HG03025 (cell line): ENCODE results near the gene LRP1.

Source experiments
- ATAC-seq: cut with Tn5 transposase; IDR thresholded peaks from one replicate; pipeline ENCODE4 v1.9.1; 2021; ENCODE audit warnings: mild to moderate bottlenecking, moderate library complexity; ENCODE audit not compliant: unreplicated experiment, low FRiP score

LRP1 gene

DNA sequence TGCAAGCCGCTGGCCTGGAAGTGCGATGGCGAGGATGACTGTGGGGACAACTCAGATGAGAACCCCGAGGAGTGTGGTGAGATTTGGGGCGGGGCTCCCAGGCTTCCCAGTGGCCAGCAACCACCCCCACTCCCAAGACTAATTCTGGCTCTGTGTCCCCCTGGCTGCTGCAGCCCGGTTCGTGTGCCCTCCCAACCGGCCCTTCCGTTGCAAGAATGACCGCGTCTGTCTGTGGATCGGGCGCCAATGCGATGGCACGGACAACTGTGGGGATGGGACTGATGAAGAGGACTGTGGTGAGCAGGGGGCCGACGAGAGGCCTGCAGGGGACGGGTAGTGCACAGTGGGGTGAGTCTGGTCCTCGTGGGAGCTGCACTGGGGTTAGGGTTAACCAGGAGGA, 76.2 kb downstream of the LRP1 start:
- ATAC-seq = no peak

DNA sequence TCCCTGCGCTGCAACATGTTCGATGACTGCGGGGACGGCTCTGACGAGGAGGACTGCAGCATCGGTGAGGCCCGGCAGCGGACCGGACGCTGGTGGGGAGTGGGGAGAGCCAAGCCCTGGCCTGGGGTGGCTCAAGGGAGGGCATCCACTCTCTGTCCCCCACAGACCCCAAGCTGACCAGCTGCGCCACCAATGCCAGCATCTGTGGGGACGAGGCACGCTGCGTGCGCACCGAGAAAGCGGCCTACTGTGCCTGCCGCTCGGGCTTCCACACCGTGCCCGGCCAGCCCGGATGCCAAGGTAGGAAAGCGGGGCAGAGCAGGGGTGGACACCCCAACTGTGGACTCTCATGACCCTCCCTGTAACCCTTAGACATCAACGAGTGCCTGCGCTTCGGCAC, 76.9 kb downstream of the LRP1 start:
- ATAC-seq = no peak

DNA sequence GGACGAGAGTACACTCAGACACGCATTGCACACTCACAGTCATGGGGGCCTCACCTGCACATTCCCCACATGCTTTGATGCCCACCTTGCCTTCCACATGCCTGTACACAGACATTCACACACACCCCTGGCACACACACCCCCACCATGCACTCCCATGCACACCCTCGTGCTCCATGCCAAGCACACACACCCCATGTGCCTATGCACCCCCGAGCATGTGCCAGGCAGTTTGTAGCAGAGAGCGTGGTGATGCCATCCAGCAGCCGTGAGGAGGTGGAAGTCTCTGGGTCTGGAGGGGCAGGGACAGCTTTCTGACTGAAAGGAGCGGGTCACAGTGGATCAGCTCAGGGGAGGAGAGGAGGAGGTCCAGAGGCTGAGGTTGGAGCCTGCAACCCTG, 77.6 kb downstream of the LRP1 start:
- no peak for ATAC-seq

DNA sequence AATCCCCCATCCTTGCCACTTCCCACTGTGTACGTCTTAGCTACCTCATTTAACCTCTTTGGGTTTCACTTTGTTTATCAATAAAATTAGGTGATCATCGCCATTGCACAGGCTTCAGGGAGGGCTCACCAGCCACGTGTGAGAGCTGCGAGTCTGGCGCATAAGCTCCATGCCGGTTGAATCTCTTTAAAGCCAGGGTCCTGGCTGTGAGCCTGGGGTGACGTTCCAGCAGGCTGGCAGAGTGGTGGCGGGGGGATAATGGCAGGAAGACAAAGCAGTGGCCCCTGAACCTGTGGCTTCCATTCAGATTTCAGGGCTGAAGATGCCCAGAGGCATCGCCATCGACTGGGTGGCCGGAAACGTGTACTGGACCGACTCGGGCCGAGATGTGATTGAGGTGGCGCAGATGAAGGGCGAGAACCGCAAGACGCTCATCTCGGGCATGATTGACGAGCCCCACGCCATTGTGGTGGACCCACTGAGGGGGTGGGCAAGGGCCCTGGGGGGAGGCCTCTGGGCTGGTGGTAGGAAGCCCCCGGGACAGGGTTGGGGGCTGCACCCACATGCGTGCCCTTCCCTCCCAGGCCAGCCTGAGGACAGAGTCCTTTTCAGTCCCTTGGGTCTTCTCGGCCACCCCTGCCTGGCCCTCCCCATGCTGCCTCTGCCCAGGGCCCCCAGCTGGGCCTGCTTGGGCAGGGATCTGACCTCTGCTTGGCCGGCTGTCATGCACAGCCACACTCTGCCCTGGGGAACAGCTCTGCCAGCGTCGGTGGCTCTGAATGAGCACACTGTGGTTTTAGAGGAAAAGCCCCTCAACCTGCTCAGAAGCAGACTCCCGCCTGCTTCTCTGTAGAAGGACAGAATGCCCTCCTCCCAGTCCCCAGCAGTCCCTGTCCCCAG, 79.7 kb downstream of the LRP1 start:
- no peak for ATAC-seq

DNA sequence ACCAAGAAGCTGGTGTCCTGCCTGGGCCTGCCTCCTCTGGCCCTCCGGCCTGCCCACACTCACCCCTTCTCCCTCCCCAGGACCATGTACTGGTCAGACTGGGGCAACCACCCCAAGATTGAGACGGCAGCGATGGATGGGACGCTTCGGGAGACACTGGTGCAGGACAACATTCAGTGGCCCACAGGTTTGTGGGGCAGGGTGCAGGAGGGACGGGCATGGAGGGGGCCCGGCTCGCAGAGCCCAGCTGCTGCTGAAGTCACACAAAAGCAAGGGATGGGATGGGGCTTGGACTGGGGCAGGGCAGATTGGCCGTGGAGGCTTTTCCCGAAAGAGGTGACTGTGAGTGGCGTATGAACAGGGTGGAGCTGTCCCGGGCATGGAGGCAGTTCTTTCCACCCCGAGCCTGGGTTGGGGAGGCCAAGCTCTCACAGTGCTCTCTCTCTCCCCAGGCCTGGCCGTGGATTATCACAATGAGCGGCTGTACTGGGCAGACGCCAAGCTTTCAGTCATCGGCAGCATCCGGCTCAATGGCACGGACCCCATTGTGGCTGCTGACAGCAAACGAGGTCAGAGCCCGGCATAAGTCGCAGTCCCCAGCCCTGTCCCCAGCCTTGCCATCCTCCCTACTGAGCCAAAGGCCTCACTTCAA, 80.5 kb downstream of the LRP1 start:
- ATAC-seq = no peak

DNA sequence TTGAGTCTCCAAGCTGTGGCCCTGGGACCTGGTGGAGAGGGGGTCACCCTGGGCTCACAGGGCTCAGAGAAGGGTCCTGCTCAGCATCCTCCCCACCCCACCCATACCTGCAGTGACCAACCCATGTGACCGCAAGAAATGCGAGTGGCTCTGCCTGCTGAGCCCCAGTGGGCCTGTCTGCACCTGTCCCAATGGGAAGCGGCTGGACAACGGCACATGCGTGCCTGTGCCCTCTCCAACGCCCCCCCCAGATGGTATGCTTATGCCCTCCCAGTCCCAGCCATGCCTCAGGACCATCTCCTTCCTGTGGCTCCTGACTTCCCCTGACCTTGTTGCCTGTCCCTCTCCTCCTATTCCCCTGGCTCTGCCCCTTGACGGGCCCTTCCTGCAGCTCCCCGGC, 81.6 kb downstream of the LRP1 start:
- ATAC-seq = no peak

DNA sequence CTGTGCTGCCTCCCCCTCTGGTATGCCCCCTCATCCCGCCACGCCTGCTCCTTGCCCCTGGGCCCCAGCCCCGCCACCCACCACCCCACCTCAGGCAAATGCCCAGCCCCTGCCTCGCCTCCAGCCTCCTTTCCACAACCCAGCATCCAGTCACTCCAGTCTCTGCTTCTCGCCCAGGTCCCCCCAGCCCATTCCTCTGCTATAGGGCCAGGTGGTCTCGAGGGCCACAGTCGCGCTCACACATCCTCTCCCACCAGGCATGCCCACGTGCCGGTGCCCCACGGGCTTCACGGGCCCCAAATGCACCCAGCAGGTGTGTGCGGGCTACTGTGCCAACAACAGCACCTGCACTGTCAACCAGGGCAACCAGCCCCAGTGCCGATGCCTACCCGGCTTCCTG, 82.2 kb downstream of the LRP1 start:
- ATAC-seq = no peak

DNA sequence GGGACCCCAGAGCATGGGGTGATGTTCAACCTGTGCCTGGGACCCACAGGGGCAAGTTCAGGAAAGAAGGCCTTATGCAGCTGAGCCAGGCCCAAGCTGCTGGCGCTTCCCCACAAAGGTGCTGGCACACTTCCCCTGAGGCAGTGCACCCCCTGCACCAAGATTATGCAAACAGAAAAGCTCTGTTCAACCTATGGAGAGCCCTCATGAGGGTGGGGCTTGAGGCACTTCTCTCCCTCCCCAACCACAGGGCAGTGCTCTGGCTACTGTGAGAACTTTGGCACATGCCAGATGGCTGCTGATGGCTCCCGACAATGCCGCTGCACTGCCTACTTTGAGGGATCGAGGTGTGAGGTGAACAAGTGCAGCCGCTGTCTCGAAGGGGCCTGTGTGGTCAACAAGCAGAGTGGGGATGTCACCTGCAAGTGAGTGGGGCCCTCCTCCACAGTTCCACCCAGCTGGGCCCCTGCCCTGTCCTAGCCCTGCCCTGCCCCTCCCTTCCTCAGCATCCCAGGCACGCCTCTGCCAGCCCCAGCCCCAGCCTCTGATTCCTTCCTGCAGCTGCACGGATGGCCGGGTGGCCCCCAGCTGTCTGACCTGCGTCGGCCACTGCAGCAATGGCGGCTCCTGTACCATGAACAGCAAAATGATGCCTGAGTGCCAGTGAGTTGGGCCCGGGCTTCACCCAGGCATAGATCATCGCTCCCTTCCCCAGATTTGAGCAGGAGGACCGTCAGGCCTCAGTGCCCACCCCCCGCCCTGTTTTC, 82.8 kb downstream of the LRP1 start:
- no peak for ATAC-seq

DNA sequence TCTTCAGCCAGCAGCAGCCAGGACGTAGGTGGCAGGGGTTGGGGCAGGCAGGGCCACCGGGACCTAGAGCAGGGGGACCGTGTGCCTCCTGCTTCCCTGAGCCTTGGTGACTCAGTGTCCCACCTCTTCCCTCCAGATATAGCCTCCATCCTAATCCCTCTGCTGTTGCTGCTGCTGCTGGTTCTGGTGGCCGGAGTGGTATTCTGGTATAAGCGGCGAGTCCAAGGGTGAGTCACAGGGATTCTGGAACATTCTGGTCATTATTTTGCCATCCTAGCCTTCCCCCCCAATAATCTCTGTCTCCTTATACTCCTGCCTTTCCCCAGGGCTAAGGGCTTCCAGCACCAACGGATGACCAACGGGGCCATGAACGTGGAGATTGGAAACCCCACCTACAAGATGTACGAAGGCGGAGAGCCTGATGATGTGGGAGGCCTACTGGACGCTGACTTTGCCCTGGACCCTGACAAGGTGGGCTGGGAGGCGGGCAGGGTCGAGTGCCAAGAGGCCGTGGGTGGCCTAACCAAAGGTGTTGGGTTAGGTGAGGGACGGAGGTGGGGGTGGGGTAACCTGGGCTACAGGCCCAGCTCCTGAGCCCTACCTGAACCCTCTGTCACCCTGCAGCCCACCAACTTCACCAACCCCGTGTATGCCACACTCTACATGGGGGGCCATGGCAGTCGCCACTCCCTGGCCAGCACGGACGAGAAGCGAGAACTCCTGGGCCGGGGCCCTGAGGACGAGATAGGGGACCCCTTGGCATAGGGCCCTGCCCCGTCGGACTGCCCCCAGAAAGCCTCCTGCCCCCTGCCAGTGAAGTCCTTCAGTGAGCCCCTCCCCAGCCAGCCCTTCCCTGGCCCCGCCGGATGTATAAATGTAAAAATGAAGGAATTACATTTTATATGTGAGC, 83.8 kb downstream of the LRP1 start:
- no peak for ATAC-seq

DNA sequence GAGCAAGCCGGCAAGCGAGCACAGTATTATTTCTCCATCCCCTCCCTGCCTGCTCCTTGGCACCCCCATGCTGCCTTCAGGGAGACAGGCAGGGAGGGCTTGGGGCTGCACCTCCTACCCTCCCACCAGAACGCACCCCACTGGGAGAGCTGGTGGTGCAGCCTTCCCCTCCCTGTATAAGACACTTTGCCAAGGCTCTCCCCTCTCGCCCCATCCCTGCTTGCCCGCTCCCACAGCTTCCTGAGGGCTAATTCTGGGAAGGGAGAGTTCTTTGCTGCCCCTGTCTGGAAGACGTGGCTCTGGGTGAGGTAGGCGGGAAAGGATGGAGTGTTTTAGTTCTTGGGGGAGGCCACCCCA, 84.4 kb downstream of the LRP1 start:
- ATAC-seq = no peak

DNA sequence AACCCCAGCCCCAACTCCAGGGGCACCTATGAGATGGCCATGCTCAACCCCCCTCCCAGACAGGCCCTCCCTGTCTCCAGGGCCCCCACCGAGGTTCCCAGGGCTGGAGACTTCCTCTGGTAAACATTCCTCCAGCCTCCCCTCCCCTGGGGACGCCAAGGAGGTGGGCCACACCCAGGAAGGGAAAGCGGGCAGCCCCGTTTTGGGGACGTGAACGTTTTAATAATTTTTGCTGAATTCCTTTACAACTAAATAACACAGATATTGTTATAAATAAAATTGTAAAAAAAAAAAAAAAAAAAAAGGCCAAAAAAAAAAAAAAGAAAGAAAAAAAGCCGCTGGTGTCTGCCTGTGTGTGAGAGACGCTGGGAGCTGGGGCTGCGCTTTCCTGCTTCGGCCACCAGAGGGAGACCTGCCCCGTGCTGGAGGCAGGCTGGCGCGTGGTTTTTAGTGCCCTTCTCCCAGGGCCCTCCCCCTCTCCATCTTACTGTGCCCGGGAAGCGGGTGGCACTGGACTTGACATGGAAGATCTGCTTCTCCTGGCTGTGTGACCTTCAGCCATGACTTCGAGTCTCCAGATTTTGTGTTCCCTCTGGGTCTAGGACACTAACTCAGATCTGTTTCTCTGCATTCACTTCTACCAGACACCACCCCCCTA, 84.9 kb downstream of the LRP1 start:
- no peak for ATAC-seq

DNA sequence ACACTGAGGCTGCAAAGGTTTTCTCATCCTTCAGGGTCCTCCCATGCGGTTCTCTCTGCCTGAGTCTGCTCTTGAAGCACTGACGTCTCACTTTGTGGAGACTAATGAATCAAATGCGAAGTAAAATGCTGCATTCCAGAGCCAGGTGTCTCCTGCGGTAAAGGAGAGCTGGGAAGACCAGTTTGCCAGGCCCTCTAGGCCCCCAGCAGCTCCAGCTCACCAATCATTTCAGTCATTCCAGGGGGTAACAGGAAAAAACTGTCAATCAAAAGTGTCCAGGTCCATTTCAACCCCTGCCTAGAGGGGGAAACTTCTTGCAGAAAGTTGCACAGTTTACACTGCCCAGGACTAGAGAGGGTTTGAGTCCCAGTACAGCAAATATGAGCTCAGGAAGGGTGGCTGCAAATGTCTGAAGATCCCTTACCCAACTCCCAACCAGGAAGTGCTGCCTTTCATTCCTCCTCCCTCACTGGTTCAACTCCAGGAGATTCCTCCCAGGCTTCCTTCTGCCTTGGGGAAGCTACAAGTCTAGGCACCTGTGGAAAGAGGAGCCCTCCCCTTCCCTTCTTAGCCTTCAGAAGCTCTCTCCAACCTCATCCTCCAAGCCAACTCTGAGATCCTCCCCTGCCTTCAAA, 85.6 kb downstream of the LRP1 start:
- no peak for ATAC-seq

DNA sequence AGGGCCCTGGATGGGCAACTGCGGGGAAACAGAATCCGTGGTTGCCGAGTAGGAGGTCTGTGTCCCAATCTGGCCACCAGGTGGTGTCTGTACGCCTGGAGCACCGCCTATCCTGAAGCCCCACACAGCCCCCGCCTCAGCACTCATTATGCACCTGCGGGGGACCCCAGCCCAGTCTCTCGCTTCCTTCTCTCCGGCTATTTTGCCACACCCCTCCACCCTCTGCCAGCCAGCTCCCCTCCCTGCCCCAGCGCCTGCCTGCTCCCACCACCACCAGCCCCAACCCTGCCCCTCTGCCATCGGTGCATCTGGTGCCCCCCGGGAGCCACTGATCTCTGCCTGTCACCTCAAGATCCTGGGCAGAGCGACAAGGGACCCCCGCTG, 86.1 kb downstream of the LRP1 start:
- no peak for ATAC-seq

DNA sequence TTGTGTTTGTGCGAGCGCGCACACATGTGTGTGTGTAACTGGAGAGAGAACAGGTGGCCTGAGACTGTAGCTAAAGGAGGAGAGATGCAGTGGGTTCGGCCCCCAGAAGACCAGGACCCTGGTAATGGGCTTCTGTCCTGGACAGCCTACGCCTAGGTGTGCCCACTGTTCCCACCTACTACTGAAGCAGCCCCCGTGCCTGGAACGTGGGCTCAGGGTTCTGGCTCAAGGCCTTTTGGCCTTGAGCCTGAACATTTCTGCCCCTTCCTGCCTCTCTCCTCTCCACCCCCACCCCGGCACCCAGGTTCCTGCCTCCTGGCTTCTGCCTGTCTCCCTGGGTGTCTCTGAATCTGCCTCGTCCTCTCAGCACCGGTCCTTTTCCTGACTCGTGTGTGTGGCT, 86.8 kb downstream of the LRP1 start:
- no peak for ATAC-seq

DNA sequence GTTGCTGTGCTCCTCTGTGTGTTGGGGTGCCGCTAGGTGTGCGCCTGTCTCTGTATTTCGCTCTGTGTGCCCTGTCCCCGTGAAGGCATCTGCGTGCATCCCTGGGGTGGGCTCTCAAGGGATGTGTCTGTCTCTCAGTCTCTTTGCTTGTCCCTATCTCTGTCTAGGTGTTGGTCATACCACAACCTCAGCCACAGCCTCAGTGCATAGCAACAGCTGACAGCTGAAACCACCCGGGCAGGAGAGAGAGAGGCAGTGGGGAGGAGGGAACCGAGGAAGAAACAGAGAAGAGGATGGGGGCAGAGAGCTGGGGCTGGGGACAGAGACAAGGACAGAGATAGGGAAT, 87.4 kb downstream of the LRP1 start:
- no peak for ATAC-seq

DNA sequence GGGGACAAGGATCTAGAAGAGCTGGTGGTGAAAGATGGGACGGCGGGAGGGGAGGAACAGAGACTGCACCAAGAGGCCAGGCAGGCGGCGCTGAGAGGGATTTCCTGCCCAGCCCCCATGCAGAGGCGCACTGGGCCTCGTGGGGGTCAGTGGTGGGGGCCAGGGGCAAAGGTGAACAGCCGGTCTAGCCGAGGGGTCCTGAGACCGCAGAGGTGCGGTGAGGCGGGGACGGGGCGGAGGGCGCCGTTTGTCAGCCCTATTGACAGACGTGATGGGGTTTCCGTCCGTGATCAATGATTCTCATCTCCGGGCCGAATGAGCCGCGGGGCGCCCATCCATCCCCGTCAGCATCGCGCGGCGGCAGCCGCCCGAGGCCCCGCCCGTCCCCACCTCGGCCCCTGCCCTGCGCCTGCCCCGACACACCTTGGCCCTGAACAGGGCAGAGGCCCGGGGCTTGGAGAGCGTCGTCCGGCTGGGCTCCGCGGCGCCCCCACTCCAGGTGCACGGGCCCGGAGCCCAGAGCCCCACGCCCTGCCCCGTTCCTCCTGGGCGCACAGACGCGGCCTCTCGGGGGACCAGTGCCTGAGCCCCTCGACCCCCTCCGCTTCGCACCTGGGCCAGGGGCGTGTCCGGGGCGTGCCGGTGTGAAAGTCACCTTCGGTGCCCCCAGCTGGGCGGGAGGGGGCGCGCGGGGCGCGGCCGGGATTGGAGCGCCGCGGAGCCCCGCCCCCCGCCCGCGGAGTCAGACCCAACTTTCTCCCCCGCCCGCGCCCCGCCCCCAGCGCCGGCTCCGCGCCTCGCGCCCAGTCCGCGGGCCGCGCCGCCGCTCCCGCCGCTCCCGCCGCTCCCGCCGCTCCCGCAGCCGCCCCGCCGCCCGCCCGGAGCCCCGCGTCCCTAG, 88.0 kb downstream of the LRP1 start, which contains the start of gene NXPH4:
TSS of gene NXPH4 (plus strand) at position 781 of the 898 bp plus-strand sequence. CDS start 176 bp downstream, outside the sequence.
- no peak for ATAC-seq

DNA sequence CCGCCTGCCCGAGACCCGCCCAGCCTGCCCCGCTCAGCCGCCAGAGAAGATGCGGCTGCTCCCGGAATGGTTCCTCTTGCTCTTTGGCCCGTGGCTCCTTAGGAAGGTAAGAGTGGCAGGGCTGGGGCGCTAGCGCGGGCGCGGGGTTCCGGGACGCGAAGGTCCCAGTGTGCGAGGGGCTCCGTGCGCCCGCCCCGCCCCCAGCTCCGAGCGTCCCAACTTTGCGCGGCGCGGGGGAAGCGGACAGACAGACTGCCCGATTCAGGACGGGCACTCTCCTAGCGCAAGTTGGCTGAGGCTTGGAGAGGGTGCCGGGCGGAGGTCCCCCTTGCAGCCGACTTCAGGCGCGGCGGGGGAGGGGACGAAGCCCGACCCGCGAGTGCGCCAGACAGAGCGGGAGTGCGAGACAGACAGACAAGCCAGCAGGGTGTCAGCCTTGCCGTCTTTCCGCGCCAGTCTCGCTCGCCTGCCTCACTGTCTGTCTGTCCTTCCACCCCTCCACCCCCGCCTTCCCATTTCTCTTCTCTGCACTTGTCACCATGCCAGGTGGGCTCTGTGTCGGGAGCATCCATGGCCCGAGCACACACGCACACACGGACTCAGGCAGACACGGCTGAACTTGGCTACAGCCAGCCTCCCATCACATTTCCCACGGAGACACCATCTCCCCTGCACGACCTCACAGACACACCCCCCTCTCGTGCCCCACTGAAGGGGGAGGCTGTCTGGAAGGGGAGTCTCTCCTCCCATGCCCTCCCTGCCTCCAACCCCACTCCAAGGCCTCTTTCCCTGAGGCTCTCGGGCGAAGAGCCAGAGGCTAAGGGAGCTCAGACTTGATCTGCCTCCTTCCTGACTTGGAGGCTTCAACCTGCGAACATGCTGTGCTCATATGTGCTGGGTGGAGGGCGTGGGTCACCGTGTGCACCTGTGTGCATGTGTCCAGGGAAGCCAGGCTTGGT, 88.9 kb downstream of the LRP1 start:
- ATAC-seq = no peak
